Retinal pigment epithelial cell (primary cell): ENCODE measurements around the gene ADK.

Source experiments
- DNase-seq: peaks from one replicate; pipeline ENCODE4 v3.0.0-alpha.2; 2010; ENCODE audit warnings: low read depth
- H3K4me3 ChIP-seq: 2 replicates; pipeline ENCODE4 v1.5.1; 2011; ENCODE audit warnings: mild to moderate bottlenecking, low read length, control low read depth, moderate library complexity
- TF ChIP-seq, protein P1 (sequence below): conservative IDR thresholded peaks from 2 replicates; pipeline ENCODE4 v1.5.1; 2011; ENCODE audit warnings: low read depth, low read length, control low read depth, inconsistent platforms

The ADK gene

GRCh38 chr10:74238031-74238431, 87.0 kb downstream of the ADK start:
- TF ChIP-seq, protein P1, sequence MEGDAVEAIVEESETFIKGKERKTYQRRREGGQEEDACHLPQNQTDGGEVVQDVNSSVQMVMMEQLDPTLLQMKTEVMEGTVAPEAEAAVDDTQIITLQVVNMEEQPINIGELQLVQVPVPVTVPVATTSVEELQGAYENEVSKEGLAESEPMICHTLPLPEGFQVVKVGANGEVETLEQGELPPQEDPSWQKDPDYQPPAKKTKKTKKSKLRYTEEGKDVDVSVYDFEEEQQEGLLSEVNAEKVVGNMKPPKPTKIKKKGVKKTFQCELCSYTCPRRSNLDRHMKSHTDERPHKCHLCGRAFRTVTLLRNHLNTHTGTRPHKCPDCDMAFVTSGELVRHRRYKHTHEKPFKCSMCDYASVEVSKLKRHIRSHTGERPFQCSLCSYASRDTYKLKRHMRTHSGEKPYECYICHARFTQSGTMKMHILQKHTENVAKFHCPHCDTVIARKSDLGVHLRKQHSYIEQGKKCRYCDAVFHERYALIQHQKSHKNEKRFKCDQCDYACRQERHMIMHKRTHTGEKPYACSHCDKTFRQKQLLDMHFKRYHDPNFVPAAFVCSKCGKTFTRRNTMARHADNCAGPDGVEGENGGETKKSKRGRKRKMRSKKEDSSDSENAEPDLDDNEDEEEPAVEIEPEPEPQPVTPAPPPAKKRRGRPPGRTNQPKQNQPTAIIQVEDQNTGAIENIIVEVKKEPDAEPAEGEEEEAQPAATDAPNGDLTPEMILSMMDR, result no peak
- no peak overlapping the region for H3K4me3 ChIP-seq
- no peak for DNase-seq

GRCh38 chr10:74238516-74238915, 87.5 kb downstream of the ADK start:
- H3K4me3 ChIP-seq, result no peak overlapping the region
- DNase-seq, result no peak
- TF ChIP-seq, protein P1, result no peak

DNA sequence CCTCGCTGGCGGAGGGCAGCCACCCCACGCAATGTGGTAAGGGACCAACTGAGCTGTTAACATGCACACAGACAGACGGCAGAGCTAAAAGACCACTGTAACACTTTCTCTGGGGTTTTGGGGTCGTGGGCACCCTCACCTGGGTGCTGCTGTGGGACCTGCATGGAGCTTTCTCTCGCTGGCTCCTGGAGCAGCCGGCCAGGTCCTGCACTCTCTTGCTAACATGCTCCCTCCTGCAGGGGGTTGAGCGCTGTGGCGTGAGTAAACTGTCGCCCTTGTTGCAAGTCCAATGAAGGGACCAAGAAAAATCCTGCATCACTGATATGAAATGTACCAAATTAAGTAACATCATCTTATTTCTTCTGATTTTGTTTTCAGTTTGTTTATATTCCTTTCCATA, 92.0 kb downstream of the ADK start:
- no peak for DNase-seq
- TF ChIP-seq, protein P1, result no peak
- no peak overlapping the region for H3K4me3 ChIP-seq

GRCh38 chr10:74244097-74244685, 93.2 kb downstream of the ADK start:
- H3K4me3 ChIP-seq, result no peak overlapping the region
- DNase-seq, result no peak
- TF ChIP-seq, protein P1, result peak; percentile 47

- TF ChIP-seq, protein P1, result no peak
- no peak for DNase-seq
- no peak overlapping the region for H3K4me3 ChIP-seq
These were observed 93.8 kb downstream of the ADK start for GRCh38 chr10:74244807-74245206.

DNA sequence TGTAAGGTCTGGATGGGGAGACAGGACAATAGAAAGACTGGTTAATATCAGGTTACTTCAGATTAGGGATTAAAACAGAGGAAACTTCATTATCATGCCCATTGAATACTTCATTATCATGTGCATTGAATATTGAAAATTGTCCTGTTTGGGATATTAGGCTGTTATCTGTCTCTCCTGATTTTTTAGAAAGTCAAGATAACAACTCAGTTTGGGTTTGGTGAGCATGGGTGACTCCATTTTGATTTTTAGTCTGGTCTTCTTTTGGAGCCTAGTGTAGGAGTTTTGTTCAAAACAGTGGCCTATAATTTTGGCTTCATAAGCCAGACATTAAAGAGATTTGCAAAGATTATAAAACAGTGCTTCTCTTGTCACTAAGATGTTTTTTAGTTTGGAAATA, 95.5 kb downstream of the ADK start:
- no peak for DNase-seq
- H3K4me3 ChIP-seq, result no peak overlapping the region
- TF ChIP-seq, protein P1, result no peak

- no peak overlapping the region for H3K4me3 ChIP-seq
- TF ChIP-seq, protein P1, result no peak
- no peak for DNase-seq
These were observed 98.8 kb downstream of the ADK start for GRCh38 chr10:74249865-74250264.
